IMR-90 (cell line): ENCODE results near the gene GCH1. TPM values are rescaled to one million over a fixed set of nuclear protein-coding genes. Genes with fewer than 3 reads are reported as not detected.

Source experiments
- ATAC-seq: fragments of 200-7000 bp; cut with Tn5 transposase; 2 replicates; pipeline ENCODE4 v1.9.1; 2020; ENCODE audit warnings: low read depth, mild to moderate bottlenecking, moderate library complexity
- BruUV-seq: library from RNA; stranded (reverse); fragments of 400-500 nt; replicated peaks from 2 replicates; lab custom pipeline; 2021; lab: Mats Ljungman, UMichigan
- CTCF ChIA-PET: fragments of 300-600 bp; formaldehyde crosslinking; extraction: SDS; loops from one replicate; lab custom pipeline; 2021; ENCODE audit warnings: antibody characterized with exemption; lab: Yijun Ruan, JAX
- POLR2A ChIA-PET: fragments of 300-600 bp; sonication (Branson Sonifier 250); formaldehyde crosslinking; loops from one replicate; lab custom pipeline; 2022; ENCODE audit warnings: antibody characterized with exemption; ENCODE audit not compliant: unreplicated experiment; lab: Charles Lee
- DNase-seq: peaks from one replicate; pipeline ENCODE4 v3.0.0; 2013
- H2AFZ ChIP-seq: replicated peaks from 2 replicates; pipeline ENCODE3; 2013; ENCODE audit warnings: low read length, mild to moderate bottlenecking; ENCODE audit not compliant: poor library complexity
- H2AK5ac ChIP-seq: 2 replicates; pipeline ENCODE4 v1.6.1; 2013; ENCODE audit warnings: low read depth, low read length, inconsistent platforms
- H2AK9ac ChIP-seq: replicated peaks from 2 replicates; pipeline ENCODE3; 2013; ENCODE audit warnings: mild to moderate bottlenecking, low read depth, low read length, moderate library complexity; ENCODE audit not compliant: poor library complexity
- H2BK120ac ChIP-seq: 2 replicates; pipeline ENCODE4 v1.6.1; 2013; ENCODE audit warnings: low read depth, low read length, inconsistent platforms
- H2BK15ac ChIP-seq: 3 replicates; pipeline ENCODE4 v1.6.1; 2013; ENCODE audit warnings: low read depth, low read length, inconsistent platforms
- H2BK20ac ChIP-seq: 2 replicates; pipeline ENCODE4 v1.6.1; 2013; ENCODE audit warnings: low read depth, mild to moderate bottlenecking, inconsistent platforms, low read length, moderate library complexity
- H2BK5ac ChIP-seq: 2 replicates; pipeline ENCODE4 v1.6.1; 2013; ENCODE audit warnings: mild to moderate bottlenecking, low read depth, low read length, inconsistent platforms; ENCODE audit not compliant: poor library complexity, severe bottlenecking
- H3K14ac ChIP-seq: replicated peaks from 2 replicates; pipeline ENCODE4 v1.6.1; 2013; ENCODE audit warnings: low read depth, low read length, inconsistent platforms
- H3K18ac ChIP-seq: 2 replicates; pipeline ENCODE4 v1.6.1; 2013; ENCODE audit warnings: low read depth, low read length, control low read depth
- H3K23ac ChIP-seq: 2 replicates; pipeline ENCODE4 v1.6.1; 2013; ENCODE audit warnings: low read depth, low read length, inconsistent platforms
- H3K27ac ChIP-seq: 2 replicates; pipeline ENCODE4 v1.5.1; 2013; ENCODE audit warnings: mild to moderate bottlenecking, control low read depth, low read length; ENCODE audit not compliant: insufficient read depth
- H3K27me3 ChIP-seq: 2 replicates; pipeline ENCODE4 v1.6.1; 2013; ENCODE audit warnings: low read length; ENCODE audit not compliant: control insufficient read depth, insufficient read depth
- H3K36me3 ChIP-seq: 2 replicates; pipeline ENCODE4 v1.6.1; 2013; ENCODE audit warnings: low read length, mixed read lengths; ENCODE audit not compliant: control insufficient read depth, insufficient read depth
- H3K4ac ChIP-seq: 2 replicates; pipeline ENCODE4 v1.6.1; 2013; ENCODE audit warnings: low read depth, low read length, inconsistent platforms
- H3K4me1 ChIP-seq: 2 replicates; pipeline ENCODE4 v1.6.1; 2013; ENCODE audit warnings: low read length, mixed read lengths; ENCODE audit not compliant: control insufficient read depth, insufficient read depth
- H3K4me2 ChIP-seq: 2 replicates; pipeline ENCODE4 v1.6.1; 2013; ENCODE audit warnings: low read depth, mild to moderate bottlenecking, control low read depth, low read length, moderate library complexity
- H3K4me3 ChIP-seq: 2 replicates; pipeline ENCODE4 v1.5.1; 2013; ENCODE audit warnings: low read depth, mild to moderate bottlenecking, control low read depth, low read length, moderate library complexity; ENCODE audit not compliant: insufficient read depth
- H3K56ac ChIP-seq: 2 replicates; pipeline ENCODE4 v1.6.1; 2013; ENCODE audit warnings: low read length, inconsistent platforms; ENCODE audit not compliant: insufficient read depth; ENCODE audit errors: extremely low read depth
- H3K79me1 ChIP-seq, 2 experiments: 2 replicates each; pipeline ENCODE4 v1.6.1; 2013; ENCODE audit warnings: low read length in 2 of 2, inconsistent platforms in 1 of 2, low read depth in 1 of 2
- H3K9ac ChIP-seq: 2 replicates; pipeline ENCODE4 v1.6.1; 2013; ENCODE audit warnings: low read depth, low read length, control low read depth
- H3K9me1 ChIP-seq: 2 replicates; pipeline ENCODE4 v1.6.1; 2013; ENCODE audit warnings: low read length, inconsistent platforms; ENCODE audit not compliant: insufficient read depth
- H3K9me3 ChIP-seq: 2 replicates; pipeline ENCODE4 v1.6.1; 2013; ENCODE audit warnings: low read length; ENCODE audit not compliant: control insufficient read depth, insufficient read depth
- H4K20me1 ChIP-seq: 2 replicates; pipeline ENCODE4 v1.6.1; 2013; ENCODE audit warnings: low read length, inconsistent platforms; ENCODE audit not compliant: insufficient read depth
- H4K5ac ChIP-seq: 2 replicates; pipeline ENCODE4 v1.6.1; 2013; ENCODE audit warnings: mild to moderate bottlenecking, low read depth, low read length, control low read depth
- H4K8ac ChIP-seq, 2 experiments: 2 replicates each; pipeline ENCODE4 v1.6.1; 2013; ENCODE audit warnings: low read depth in 2 of 2, low read length in 2 of 2, control low read depth in 1 of 2, inconsistent platforms in 1 of 2
- H4K91ac ChIP-seq: 2 replicates; pipeline ENCODE4 v1.6.1; 2013; ENCODE audit warnings: low read depth, low read length, inconsistent platforms; ENCODE audit not compliant: insufficient read depth
- CHD1 ChIP-seq: IDR thresholded peaks from 2 replicates; pipeline ENCODE4 v1.6.1; 2012; ENCODE audit warnings: low read depth, low read length, improper control_type of control experiment
- FOS ChIP-seq: fragments of 150-350 bp; IDR thresholded peaks from 2 replicates; pipeline ENCODE4 v1.6.1; 2016; ENCODE audit warnings: low read depth, low read length
- POLR2A ChIP-seq: IDR thresholded peaks from 2 replicates; pipeline ENCODE4 v1.6.1; 2012; ENCODE audit warnings: mild to moderate bottlenecking, low read depth, low read length
- RCOR1 ChIP-seq: IDR thresholded peaks from 2 replicates; pipeline ENCODE4 v1.6.1; 2012; ENCODE audit warnings: mild to moderate bottlenecking, low read length, improper control_type of control experiment; ENCODE audit not compliant: insufficient replicate concordance
- RFX5 ChIP-seq: IDR thresholded peaks from 2 replicates; pipeline ENCODE4 v1.8.0; 2012; ENCODE audit warnings: low read depth, mild to moderate bottlenecking, low read length, moderate library complexity
- WGBS, 2 experiments: methylation state at CpG; one replicate each; pipeline versions ENCODE4 v1.1.5 to v1.1.7; 2013; ENCODE audit warnings: missing lambda C conversion rate in 2 of 2; ENCODE audit not compliant: insufficient read length in 1 of 2; ENCODE audit errors: extremely low coverage in 2 of 2; 5-methylcytosine and 5-hydroxymethylcytosine counted together
- dilution Hi-C: fragments of 300-500 bp; cut with HindIII; formaldehyde crosslinking; loops from one replicate; pipeline ENCODE4 v1.14.3; 2018; ENCODE audit warnings: low sequenced_read_pairs; ENCODE audit not compliant: unreplicated experiment
- in situ Hi-C: fragments of 300-500 bp; cut with MboI; formaldehyde crosslinking; loops from 3 replicates; pipeline ENCODE4 v1.14.3; 2019; ENCODE audit warnings: low sequenced_read_pairs, inconsistent platforms, mixed read lengths
- intact Hi-C: fragments of 100-400 bp; cut with micrococcal nuclease; formaldehyde crosslinking; loops from 2 replicates; pipeline ENCODE4 v1.10.0; 2022
- polyA plus RNA-seq, 3 experiments: library from polyadenylated mRNA; depleted of rRNA; stranded (reverse); fragments of >200 nt; gene quantifications; 2 replicates each; pipeline ENCODE4 v1.2.3, GENCODE V29; 2012; ENCODE audit warnings: low replicate concordance in 1 of 3
- total RNA-seq: library from RNA; depleted of rRNA; stranded (reverse); fragments of >200 nt; gene quantifications from 2 replicates; pipeline ENCODE4 v1.2.3, GENCODE V29; 2012
- TF ChIP-seq, protein P1 (sequence below): conservative IDR thresholded peaks from 2 replicates; pipeline ENCODE4 v1.5.1; 2012; ENCODE audit warnings: mild to moderate bottlenecking, low read depth, low read length, improper control_type of control experiment
- TF ChIP-seq, protein P2 (sequence below): fragments of 150-350 bp; IDR thresholded peaks from 2 replicates; pipeline ENCODE4 v1.6.1; 2017; ENCODE audit warnings: mild to moderate bottlenecking, antibody characterized with exemption, low read length, low read depth

GCH1 gene
- total and polyA plus RNA-seq, 2 of the 4 experiments (the other 2 are of a cell fraction), result 0.54 to 0.74 TPM

DNA sequence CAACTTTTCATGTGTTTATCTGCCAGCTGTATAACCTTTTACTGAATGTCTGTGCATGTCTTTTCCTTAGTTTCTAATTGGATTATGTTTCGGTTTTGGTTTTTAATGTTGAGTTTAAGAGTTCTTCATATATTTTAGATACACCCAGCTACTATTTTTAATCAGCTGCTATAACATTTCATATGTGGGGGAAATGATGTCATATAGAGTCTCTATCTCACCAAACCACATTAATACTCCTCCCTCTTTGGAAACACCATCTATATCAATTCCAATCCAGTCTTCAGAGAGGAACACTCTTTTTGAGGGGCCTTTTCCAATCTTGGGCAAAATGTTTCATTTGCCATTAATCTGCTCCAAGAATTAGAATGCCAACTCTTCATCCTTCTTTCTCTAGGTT, 28.5 kb upstream of the GCH1 start:
- H3K4me2 ChIP-seq, result no peak overlapping the region
- H2BK5ac ChIP-seq, result no peak overlapping the region
- no peak overlapping the region for H3K14ac ChIP-seq
- no peak overlapping the region for H3K4ac ChIP-seq
- no peak overlapping the region for H3K4me3 ChIP-seq
- no peak overlapping the region for H3K9ac ChIP-seq
- TF ChIP-seq FOS, result no peak
- TF ChIP-seq CHD1, result no peak
- TF ChIP-seq, protein P1, sequence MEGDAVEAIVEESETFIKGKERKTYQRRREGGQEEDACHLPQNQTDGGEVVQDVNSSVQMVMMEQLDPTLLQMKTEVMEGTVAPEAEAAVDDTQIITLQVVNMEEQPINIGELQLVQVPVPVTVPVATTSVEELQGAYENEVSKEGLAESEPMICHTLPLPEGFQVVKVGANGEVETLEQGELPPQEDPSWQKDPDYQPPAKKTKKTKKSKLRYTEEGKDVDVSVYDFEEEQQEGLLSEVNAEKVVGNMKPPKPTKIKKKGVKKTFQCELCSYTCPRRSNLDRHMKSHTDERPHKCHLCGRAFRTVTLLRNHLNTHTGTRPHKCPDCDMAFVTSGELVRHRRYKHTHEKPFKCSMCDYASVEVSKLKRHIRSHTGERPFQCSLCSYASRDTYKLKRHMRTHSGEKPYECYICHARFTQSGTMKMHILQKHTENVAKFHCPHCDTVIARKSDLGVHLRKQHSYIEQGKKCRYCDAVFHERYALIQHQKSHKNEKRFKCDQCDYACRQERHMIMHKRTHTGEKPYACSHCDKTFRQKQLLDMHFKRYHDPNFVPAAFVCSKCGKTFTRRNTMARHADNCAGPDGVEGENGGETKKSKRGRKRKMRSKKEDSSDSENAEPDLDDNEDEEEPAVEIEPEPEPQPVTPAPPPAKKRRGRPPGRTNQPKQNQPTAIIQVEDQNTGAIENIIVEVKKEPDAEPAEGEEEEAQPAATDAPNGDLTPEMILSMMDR, result no peak
- TF ChIP-seq POLR2A, result no peak
- no peak for TF ChIP-seq RCOR1
- no peak for TF ChIP-seq RFX5
- TF ChIP-seq, protein P2, sequence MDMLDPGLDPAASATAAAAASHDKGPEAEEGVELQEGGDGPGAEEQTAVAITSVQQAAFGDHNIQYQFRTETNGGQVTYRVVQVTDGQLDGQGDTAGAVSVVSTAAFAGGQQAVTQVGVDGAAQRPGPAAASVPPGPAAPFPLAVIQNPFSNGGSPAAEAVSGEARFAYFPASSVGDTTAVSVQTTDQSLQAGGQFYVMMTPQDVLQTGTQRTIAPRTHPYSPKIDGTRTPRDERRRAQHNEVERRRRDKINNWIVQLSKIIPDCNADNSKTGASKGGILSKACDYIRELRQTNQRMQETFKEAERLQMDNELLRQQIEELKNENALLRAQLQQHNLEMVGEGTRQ, result no peak
- no peak overlapping the region for H2AK5ac ChIP-seq
- no peak overlapping the region for H4K5ac ChIP-seq
- POLR2A ChIA-PET, result no interaction called here
- H4K8ac ChIP-seq, result no peak overlapping the region
- H3K79me1 ChIP-seq, result no peaks in the 10 kb centered on the region
- H3K27ac ChIP-seq, result no peak overlapping the region
- no peaks in the 10 kb centered on the region for H4K20me1 ChIP-seq
- no peak overlapping the region for H2AK9ac ChIP-seq
- no peaks in the 10 kb centered on the region for H3K9me3 ChIP-seq
- intact Hi-C loops, result no loop called here
- H3K18ac ChIP-seq, result no peak overlapping the region
- no TSS peak for BruUV-seq
- H3K4me1 ChIP-seq, result no peaks in the 10 kb centered on the region
- WGBS, 2 experiments, result no CpG with 5 or more reads among the region's 1 CpG
- H4K91ac ChIP-seq, result no peak overlapping the region
- no peaks in the 10 kb centered on the region for H3K27me3 ChIP-seq
- H3K23ac ChIP-seq, result no peak overlapping the region
- dilution Hi-C loops, result no loop called here
- no peak for ATAC-seq
- no peak overlapping the region for H2BK120ac ChIP-seq
- H2BK20ac ChIP-seq, result no peak overlapping the region
- H2BK15ac ChIP-seq, result no peak overlapping the region
- no peaks in the 10 kb centered on the region; the same call in 1 of the 2 replicates for H3K9me1 ChIP-seq
- no peak for DNase-seq
- no peak overlapping the region for H2AFZ ChIP-seq
- H3K36me3 ChIP-seq, result no peaks in the 10 kb centered on the region; the same call in 1 of the 2 replicates
- in situ Hi-C loops, result no loop called here
- CTCF ChIA-PET, result interaction anchor here (0.6 kb wide), 1 partner anchor 26 kb away, joined by 3 read pairs; no protein-coding TSS in a partner anchor
- no peak overlapping the region for H3K56ac ChIP-seq
